Calu3 (cell line): Measurements from ENCODE around the gene GPS1. TPM values are rescaled to one million over a fixed set of nuclear protein-coding genes. Genes with fewer than 3 reads are reported as not detected.

Experiments
- BruUV-seq: library from RNA; stranded (reverse); fragments of 400-500 nt; replicated peaks from 2 replicates; lab custom pipeline; 2021; lab: Mats Ljungman, UMichigan
- CTCF ChIA-PET: fragments of 300-600 bp; sonication (Branson Sonifier 250); formaldehyde crosslinking; loops from one replicate; lab custom pipeline; 2022; ENCODE audit warnings: antibody characterized with exemption; lab: Charles Lee
- DNase-seq: peaks from one replicate; pipeline ENCODE4 v3.0.0; 2022
- H3K27ac Mint-ChIP-seq: one replicate; pipeline ENCODE4 v1.8.0; 2022; ENCODE audit warnings: mixed read lengths; ENCODE audit not compliant: unreplicated experiment
- H3K27me3 Mint-ChIP-seq: one replicate; pipeline ENCODE4 v1.8.0; 2022; ENCODE audit warnings: mixed read lengths; ENCODE audit not compliant: unreplicated experiment
- H3K36me3 Mint-ChIP-seq: one replicate; pipeline ENCODE4 v1.8.0; 2022; ENCODE audit warnings: mild to moderate bottlenecking, moderate library complexity, mixed read lengths; ENCODE audit not compliant: insufficient read depth, unreplicated experiment
- H3K4me1 Mint-ChIP-seq: one replicate; pipeline ENCODE4 v1.8.0; 2022; ENCODE audit warnings: mild to moderate bottlenecking, low read depth, mixed read lengths; ENCODE audit not compliant: unreplicated experiment
- H3K4me3 Mint-ChIP-seq: one replicate; pipeline ENCODE4 v1.8.0; 2022; ENCODE audit warnings: mild to moderate bottlenecking, low read depth, moderate library complexity, mixed read lengths; ENCODE audit not compliant: unreplicated experiment
- H3K9me3 Mint-ChIP-seq: one replicate; pipeline ENCODE4 v1.8.0; 2022; ENCODE audit warnings: low read depth, mixed read lengths; ENCODE audit not compliant: unreplicated experiment
- intact Hi-C: fragments of 100-400 bp; cut with micrococcal nuclease; formaldehyde crosslinking; loops from one replicate; pipeline ENCODE4 v1.10.0; 2022; ENCODE audit not compliant: unreplicated experiment
- total RNA-seq: library from RNA; stranded (reverse); gene quantifications from 2 replicates; pipeline ENCODE4 v1.2.3, GENCODE V29; 2022
- TF ChIP-seq, protein P1 (sequence below): fragments of 200-600 bp; IDR thresholded peaks from one replicate; pipeline ENCODE4 v1.8.0; 2022; ENCODE audit warnings: antibody characterized with exemption; ENCODE audit not compliant: unreplicated experiment

The GPS1 gene
- total RNA-seq, 1 experiment from 2014 or later: 114 TPM

- DNase-seq: no peak
- intact Hi-C loops: no loop called here
- no TSS peak for BruUV-seq
- H3K36me3 Mint-ChIP-seq: peaks cover 58% of the 10 kb centered on the region
- no peaks in the 10 kb centered on the region for H3K4me1 Mint-ChIP-seq
- no peak overlapping the region for H3K4me3 Mint-ChIP-seq
- TF ChIP-seq, protein P1, sequence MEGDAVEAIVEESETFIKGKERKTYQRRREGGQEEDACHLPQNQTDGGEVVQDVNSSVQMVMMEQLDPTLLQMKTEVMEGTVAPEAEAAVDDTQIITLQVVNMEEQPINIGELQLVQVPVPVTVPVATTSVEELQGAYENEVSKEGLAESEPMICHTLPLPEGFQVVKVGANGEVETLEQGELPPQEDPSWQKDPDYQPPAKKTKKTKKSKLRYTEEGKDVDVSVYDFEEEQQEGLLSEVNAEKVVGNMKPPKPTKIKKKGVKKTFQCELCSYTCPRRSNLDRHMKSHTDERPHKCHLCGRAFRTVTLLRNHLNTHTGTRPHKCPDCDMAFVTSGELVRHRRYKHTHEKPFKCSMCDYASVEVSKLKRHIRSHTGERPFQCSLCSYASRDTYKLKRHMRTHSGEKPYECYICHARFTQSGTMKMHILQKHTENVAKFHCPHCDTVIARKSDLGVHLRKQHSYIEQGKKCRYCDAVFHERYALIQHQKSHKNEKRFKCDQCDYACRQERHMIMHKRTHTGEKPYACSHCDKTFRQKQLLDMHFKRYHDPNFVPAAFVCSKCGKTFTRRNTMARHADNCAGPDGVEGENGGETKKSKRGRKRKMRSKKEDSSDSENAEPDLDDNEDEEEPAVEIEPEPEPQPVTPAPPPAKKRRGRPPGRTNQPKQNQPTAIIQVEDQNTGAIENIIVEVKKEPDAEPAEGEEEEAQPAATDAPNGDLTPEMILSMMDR: no peak
- no peaks in the 10 kb centered on the region for H3K27me3 Mint-ChIP-seq
- CTCF ChIA-PET: no interaction called here
- no peaks in the 10 kb centered on the region for H3K9me3 Mint-ChIP-seq
- H3K27ac Mint-ChIP-seq: no peak overlapping the region
Measured at GRCh38 chr17:82062076-82062983, 10.6 kb downstream of the GPS1 start.

GRCh38 chr17:82062984-82063368 lies 11.3 kb downstream of the GPS1 start:
- H3K27me3 Mint-ChIP-seq: no peaks in the 10 kb centered on the region
- H3K27ac Mint-ChIP-seq: no peak overlapping the region
- DNase-seq: no peak
- H3K36me3 Mint-ChIP-seq: peaks cover 51% of the 10 kb centered on the region
- no peak overlapping the region for H3K4me3 Mint-ChIP-seq
- TF ChIP-seq, protein P1: no peak
- intact Hi-C loops: no loop called here
- BruUV-seq: no TSS peak
- no peaks in the 10 kb centered on the region for H3K9me3 Mint-ChIP-seq
- CTCF ChIA-PET: no interaction called here
- H3K4me1 Mint-ChIP-seq: no peaks in the 10 kb centered on the region

- H3K27ac Mint-ChIP-seq: peak overlapping the region; percentile 20
Measured at GRCh38 chr17:82063424-82064415, 12.0 kb downstream of the GPS1 start.

More at GRCh38 chr17:82063424-82064415, 12.0 kb downstream of the GPS1 start:
- Mint-ChIP-seq H3K9me3 (no peaks in the 10 kb centered on the region), H3K36me3 (peaks cover 46% of the 10 kb centered on the region), H3K4me1 (no peaks in the 10 kb centered on the region), H3K4me3 (peak overlapping the region; percentile 74), H3K27me3 (no peaks in the 10 kb centered on the region)
- TF ChIP-seq, protein P1: no peak
- no peak for DNase-seq
- no TSS peak for BruUV-seq
- CTCF ChIA-PET: no interaction called here
- intact Hi-C loops: no loop called here
